Measurements from ENCODE around the gene RERGL.

DNA sequence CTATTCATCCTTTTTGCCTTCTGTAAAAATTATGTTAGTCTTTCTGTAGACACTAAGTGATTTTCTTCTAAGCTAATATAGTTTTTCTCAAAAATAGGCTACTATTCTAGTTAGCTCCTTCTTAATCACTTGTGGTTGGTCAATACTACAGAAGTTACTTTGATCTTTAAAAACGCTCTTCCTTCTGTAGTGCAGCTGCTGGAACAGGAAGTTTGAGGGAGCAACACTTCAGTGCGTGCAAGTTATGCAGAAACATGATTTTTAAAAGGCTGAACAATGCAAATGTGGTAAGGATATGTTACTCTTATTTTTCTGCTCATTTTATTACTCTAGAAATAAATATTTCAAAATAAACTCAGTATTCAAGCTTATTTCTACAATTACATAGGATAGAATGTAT is 11.1 kb upstream of the RERGL start:
- TF ChIP-seq POLR2A (IDR thresholded peaks at IDR 0.05) = no peak
- TF ChIP-seq, protein P1, sequence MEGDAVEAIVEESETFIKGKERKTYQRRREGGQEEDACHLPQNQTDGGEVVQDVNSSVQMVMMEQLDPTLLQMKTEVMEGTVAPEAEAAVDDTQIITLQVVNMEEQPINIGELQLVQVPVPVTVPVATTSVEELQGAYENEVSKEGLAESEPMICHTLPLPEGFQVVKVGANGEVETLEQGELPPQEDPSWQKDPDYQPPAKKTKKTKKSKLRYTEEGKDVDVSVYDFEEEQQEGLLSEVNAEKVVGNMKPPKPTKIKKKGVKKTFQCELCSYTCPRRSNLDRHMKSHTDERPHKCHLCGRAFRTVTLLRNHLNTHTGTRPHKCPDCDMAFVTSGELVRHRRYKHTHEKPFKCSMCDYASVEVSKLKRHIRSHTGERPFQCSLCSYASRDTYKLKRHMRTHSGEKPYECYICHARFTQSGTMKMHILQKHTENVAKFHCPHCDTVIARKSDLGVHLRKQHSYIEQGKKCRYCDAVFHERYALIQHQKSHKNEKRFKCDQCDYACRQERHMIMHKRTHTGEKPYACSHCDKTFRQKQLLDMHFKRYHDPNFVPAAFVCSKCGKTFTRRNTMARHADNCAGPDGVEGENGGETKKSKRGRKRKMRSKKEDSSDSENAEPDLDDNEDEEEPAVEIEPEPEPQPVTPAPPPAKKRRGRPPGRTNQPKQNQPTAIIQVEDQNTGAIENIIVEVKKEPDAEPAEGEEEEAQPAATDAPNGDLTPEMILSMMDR (IDR thresholded peaks at IDR 0.05) = no peak

Data from prostate gland (tissue), 2 donors.